ENCODE data around the gene ZNF226.
A peak's percentile ranks its signal among the peaks of the same experiment; 100 is the strongest.
"Not testable (repeated sequence)": the region's sequence is repeated elsewhere in the genome, so short reads cannot be mapped to it uniquely, and the experiment has no call there.

ZNF226 gene

DNA sequence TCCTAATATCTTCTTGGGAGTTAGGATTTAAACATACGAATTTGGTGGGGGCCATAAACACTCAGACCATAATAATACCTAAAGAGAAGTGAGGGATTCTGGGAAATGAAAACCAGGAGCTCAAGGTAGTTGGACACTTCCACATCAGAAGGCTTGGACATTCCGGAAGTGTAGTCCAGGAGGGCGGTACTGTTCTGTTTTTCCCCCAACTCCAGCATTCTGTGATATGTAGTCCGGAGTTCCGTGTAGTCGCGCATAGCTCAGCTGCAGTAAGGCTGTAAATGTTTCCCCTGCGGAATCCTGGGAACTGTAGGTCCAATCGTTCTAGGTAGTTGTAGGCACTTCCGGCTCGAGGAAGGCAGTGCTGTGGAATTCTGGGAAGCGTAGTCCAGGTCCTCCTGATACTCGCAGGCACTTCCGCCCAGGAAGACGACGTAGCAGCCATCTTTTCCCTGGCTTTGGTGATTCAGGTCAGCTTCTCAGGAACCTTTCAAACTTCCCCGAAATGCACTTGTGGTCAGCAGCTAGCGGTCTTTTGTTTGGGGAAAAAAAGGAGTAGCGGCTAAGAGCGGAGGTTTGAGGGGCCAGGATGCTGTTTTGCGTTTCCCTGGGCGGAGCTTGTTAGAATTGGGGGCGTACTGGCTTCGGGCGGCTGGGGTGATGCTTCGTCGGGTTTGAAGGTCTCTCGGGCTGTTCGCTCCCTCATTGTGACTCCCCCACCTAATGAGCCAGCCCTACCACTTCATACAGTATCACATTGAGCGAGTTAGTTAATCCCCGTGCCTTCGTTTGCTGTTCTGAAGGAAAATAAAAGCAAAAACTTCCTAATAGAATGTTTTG is at the start of gene ZNF226:
ZNF226 (plus strand) TSS at position 428 of the 840 bp plus-strand sequence. CDS start 4,981 bp downstream, outside the sequence.
- peak; percentile 88 for DNase-seq (ENCODE audit: low spot score)

DNA sequence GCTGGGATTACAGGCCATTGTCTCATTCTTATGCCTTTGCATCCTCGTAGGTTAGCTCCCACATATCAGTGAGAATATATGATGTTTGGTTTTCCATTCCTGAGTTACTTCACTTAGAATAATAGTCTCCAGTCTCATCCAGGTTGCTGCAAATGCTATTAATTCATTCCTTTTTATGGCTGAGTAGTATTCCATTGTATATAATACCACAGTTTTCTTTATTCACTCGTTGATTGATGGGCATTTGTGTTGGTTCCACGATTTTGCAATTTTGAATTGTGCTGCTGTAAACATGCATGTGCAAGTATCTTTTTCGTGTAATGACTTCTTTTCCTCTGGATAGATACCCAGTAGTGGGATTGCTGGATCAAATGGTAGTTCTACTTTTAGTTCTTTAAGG is 43.7 kb upstream of the ZNF226 start:
- DNase-seq (ENCODE audit: low spot score), result not testable (repeated sequence)

DNA sequence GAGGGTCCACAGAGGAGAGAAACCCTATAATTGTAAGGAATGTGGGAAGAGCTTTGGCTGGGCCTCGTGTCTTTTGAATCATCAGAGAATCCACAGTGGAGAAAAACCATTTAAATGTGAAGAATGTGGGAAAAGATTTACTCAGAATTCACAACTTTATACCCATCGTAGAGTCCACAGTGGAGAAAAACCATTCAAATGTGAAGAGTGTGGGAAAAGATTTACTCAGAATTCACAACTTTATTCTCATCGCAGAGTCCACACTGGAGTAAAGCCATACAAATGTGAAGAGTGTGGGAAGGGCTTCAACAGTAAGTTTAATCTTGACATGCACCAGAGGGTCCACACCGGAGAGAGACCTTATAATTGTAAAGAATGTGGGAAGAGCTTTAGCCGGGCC is 32.9 kb upstream of the ZNF226 start:
- no peak for DNase-seq (ENCODE audit: low spot score)

DNA sequence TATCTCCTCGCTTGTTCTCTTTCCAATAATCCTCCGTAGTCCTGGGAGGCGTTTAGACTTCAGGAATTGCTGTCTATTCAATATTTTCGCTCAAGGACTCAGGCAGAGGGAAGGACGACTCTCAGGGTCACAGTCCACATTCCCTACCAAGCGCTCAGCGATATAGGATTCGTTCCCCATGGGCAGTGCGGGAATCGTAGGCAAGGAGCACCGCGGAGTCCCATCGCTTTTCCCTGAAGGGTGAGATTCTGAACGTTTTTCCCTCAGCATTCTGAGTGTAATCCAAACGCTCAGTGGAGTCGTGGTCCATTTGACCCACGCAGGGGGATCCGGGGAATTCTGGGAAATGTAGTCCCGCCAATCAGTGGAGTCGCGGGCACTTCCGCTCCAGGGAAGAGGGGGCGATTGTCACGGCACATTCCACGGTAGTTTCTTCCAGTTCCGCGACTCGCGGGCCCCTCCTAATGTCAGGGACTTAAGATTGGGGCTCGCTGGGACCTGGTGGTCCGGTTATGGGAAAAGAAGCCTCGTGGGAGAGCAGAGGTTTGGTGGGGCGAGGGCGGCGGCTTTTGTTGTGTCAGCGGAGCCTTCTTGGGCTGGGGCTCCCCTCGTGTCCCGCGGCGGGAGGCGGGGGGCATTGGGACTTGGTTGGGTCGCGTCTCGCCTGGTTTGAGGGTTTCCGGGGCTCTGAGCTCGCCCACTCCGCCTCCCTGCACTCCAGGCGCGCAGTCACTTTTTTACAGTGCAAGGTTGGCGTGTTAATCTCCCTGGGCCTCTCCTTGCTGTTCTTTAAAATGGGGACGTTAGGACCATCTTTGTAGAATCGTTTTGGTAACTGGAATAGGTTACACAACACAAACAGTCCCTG is 23.5 kb upstream of the ZNF226 start, which contains the start of gene ZNF234:
ZNF234 (plus strand) TSS at position 364 of the 868 bp plus-strand sequence. CDS start 3,079 bp downstream, outside the sequence.
- DNase-seq (ENCODE audit: low spot score), result peak; percentile 72

DNA sequence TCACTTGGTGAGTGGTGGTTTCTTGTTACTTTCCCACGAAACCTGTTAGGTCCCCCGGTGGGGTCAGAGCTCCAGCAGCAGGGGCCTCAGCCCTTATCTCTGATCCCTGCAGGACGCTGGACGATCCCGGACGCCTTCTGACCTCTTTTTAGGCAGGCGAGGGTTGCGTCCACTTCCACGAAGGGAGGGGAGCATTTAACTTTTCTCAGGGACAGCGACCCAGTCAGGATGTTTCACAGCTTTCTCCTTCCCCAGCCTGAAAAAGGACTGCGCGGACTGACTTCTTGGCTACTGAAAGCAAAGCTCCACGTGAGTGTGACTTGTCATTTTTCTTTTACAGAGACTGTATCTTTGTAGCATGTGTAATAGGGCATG is 22.9 kb upstream of the ZNF226 start:
- DNase-seq (ENCODE audit: low spot score), result no peak

DNA sequence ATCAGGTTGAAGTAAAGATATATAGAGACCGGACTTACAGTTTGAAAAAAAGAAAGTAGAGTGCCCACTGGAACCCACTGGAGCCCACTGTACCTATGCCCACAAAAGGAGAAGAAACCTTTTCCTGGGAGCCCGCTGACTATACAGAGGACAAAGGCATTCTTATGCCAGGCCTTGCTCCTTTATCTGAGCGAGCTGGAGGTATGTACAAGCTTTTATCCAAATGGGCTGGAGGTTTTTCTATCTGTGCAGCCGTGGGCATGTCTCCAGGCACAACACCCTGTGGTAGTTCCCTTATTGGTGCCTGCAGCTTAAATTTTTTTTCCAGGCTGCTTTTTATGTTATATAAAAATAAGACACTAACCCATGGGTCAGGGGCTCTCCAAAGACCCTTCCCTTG is 15.1 kb upstream of the ZNF226 start:
- DNase-seq (ENCODE audit: low spot score), result no peak

DNA sequence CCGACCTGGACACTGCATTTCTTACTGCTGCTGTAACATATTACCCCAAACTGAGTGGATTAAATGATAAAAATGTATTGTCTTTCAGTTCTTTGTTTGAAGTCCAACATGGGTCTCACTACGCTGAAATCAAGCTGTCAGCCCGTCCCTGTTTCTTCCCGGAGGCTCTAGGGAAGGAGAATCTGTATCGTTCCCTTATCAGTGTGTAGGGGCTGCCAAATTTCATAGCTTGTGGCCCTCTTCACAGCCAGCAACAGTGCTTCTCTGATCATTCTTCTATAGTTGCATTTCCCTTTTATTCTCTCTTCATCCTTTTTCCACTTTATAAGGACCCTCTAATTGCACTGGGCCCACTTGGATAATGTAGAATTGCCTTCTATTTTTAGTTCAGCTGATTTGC is 13.4 kb upstream of the ZNF226 start:
- DNase-seq (ENCODE audit: low spot score), result no peak

DNA sequence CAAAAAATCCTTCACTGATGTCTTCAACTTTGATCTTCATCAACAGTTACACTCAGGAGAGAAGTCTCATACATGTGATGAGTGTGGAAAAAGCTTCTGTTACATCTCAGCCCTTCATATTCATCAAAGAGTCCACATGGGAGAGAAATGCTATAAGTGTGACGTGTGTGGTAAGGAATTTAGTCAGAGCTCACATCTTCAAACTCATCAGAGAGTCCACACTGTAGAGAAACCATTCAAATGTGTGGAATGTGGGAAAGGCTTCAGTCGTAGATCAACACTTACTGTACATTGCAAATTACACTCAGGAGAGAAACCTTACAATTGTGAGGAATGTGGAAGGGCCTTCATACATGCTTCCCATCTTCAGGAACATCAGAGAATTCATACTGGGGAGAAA is 8.4 kb upstream of the ZNF226 start:
- DNase-seq (ENCODE audit: low spot score), result no peak

DNA sequence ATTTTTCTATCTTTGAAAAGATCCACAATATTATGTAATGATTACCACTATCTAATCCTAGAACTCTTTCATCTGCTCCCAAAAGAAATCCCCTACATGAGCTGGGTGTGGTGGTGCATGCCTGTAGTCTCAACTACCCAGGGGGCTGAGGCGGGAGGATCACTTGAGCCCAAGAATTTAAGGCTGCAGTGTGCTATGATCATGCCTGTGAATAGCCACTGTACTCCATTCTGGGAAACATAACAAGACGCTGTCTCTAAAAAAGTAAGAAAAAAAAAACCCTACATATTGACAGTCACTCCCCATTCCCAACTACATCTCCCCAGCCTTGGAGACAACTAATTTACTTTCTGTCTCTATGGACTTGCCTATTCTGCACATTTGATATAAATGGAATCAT is 1.1 kb upstream of the ZNF226 start:
- DNase-seq (ENCODE audit: low spot score), result no peak

DNA sequence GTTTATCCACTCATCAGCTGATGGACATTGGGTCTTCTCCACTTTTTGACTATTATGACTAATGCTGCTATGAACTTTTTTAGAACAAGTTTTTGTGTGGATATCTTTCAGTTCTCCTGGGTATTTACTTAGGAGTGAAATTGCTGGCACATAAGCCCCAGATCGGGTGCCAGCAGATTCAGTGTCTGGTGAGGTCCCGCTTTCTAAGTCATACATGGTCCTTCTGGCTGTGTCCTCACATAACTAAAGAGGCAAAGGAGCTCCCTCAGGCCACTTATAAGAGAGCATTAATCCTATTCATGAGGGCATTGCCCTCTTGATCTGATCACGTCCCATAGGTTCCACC is 600 bp upstream of the ZNF226 start:
- no peak for DNase-seq (ENCODE audit: low spot score)

DNA sequence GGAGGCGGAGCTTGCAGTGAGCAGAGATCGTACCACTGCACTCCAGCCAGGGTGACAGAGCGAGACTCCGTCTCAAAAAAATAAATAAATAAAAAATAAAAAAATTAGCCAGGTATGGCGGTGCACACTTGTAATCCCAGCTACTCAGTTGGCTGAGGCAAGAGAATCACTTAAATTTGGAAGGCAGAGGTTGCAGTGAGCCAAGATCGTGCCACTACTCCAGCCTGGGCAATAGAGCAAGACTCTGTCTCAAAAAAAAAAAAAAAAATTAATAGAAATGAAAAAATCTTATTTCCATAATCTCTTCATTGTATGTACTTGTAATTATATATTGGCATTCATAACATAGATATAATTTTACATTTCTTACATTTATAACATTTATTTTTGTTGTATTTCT is 5.8 kb downstream of the ZNF226 start:
- DNase-seq (ENCODE audit: low spot score), result not testable (repeated sequence)

DNA sequence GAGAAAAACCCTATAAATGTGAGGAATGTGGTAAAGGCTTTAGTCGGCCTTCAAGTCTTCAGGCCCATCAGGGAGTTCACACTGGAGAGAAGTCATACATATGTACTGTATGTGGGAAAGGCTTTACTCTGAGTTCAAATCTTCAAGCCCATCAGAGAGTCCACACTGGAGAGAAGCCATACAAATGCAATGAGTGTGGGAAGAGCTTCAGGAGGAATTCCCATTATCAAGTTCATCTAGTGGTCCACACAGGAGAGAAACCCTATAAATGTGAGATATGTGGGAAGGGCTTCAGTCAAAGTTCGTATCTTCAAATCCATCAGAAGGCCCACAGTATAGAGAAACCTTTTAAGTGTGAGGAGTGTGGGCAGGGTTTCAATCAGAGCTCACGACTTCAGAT is 11.7 kb downstream of the ZNF226 start:
- DNase-seq (ENCODE audit: low spot score), result no peak

DNA sequence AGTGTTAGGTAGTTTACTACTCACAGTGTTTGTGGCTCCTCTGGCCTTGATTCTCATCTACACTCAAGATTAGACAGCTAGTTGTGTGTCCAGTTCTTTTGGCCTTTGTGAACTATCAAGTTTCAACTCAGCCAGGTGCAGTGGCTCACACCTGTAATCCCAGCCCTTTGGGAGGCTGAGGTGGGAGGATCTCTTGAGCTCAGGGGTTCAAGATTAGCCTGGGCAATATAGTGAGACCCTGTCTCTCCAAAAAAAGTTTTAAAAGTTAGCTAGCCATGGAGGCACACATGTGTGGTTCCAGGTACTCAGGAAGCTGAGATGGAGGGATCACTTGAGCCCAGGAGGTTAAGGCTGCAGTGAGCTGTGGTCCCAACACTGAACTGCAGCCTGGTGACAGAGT is 16.1 kb downstream of the ZNF226 start:
- DNase-seq (ENCODE audit: low spot score), result no peak

DNA sequence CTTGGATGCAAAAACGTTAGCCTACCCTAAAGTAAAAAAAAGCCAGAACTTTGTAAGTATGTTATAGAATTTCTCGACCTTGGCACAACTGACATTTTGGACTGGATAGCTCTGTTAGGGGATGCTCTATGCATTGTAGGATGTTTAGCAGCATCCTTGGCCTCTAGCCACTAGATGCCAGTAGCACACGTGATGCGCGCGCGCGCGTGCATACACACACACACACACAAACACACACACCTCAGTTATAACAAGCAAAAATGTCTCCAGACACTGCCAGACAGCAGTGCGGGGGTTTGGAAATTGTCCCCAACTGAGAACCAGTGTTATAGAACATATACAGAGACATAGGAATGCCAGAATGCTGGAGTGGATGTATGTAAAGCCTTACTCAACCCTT is 17.2 kb downstream of the ZNF226 start:
- no peak for DNase-seq (ENCODE audit: low spot score)

DNA sequence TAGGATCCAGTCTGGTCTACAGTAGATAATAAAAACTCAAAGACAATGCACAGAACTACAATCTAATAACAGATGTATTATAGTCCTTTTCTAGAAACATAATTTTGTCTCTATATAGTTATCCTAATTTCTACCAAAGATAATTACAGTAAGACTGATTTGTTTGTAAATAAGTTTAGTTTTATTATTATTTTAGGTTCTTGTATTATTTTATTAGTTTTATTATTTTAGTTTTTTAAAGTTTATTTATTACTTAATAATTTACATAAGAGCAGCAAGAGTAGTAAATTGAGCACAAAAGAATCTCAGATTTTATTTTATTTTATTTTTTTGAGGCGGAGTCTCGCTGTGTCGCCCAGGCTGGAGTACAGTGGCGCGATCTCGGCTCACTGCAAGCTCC is 25.1 kb downstream of the ZNF226 start:
- no peak for DNase-seq (ENCODE audit: low spot score)

DNA sequence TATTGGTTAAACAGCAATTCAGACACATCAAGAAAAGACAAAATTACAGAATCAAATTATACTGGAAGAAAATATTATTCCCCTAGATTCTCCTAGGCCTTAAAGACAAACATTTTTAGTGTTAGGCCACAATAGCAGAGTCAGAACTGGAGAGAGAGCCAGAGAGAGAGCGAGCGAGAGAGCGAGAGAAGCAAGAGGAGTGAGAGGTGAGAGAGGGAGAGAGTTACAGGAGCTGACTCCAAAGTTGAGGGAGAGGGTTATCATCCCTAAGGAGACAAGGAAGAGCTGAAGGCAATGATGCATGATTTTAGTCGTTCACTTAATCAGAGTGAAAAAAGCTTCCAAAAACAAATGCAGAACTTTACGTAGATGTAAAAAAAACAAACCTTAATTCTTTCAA is 27.2 kb downstream of the ZNF226 start:
- no peak for DNase-seq (ENCODE audit: low spot score)

DNA sequence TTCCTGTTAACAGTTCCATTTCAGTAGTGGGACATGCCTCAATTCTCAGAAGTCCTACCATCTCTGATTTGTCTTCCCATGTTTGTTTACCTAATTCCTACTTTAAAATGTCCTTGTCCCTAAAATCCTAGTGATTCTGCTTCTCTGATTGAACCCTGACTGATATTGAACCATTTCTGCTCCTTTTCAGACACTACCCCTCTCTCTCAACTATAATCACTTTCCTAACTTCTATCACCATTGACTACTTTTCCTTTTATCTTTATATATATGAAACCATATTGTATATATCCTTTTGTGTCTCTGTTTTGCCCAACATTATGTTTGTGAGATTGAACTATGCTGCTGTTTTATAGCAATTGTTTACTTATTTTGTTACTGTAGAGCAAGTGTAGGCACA is 31.9 kb downstream of the ZNF226 start:
- no peak for DNase-seq (ENCODE audit: low spot score)

DNA sequence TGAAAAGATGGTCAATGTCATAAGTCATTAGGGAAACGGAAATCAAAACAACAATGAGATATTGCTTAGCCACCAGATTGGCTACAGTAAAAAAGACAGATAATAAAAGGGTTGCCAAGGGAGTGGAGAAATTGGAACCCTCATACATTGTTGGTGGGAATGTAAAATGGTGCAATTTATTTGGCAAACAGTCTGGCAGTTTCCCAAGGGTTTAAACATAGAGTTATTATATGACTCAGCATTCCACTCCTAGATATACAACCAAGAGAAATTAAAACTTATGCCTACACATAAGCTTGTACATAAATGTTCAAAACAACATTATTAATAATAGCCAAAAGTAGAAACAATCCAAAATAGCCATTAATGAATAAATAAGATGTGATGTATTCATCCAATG is 37.6 kb downstream of the ZNF226 start:
- no peak for DNase-seq (ENCODE audit: low spot score)

DNA sequence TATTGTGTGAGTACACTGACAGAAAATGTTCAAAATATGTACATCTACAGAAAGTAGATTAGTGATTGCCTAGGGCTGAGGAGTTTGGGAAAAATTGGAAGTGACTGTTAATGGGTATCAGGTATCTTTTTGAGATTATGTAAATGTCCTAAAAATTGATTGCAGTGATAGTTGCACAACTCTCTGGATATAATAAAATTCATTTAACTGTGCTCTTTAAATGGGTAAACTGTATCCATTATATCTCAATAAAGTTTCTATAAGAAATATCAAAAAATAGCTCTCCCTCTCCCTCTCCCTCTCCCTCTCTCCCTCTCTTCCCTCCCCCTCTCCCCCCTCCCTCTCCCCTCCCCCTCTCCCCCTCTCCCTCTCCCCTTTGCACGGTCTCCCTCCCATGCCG is 38.1 kb downstream of the ZNF226 start:
- no peak for DNase-seq (ENCODE audit: low spot score)

DNA sequence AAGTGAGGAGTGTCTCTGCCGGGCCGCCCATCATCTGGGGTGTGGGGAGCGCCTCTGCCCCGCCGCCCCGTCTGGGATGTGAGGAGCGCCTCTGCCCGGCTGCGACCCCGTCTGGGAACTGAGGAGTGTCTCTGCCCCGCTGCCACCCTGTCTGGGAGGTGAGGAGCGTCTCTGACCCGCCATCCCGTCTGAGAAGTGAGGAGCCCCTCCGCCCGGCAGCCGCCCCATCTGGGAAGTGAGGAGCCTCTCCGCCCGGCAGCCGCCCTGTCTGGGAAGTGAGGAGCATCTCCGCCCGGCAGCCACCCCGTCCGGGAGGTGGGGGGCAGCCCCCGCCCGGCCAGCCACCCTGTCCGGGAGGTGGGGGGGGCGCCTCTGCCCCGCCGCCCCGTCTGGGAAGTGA is 39.0 kb downstream of the ZNF226 start:
- DNase-seq (ENCODE audit: low spot score), result not testable (repeated sequence)

DNA sequence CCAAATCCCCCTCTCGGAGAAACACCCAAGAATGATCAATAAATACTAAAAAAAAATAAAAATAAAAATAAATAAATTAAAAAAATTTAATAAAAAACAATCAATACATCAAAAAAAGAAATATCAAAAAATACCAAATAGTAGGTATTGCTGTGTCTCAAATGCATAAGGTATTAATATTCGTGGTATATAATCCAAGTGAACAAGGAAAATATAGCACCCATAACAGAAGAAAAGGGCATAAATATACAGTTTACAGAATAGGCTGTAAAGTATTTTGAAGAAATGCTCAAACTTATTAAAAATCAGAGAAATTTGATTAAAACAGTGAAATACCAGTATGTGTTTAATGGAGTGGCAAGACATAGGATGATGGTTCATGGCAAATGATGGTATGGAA is 39.9 kb downstream of the ZNF226 start:
- DNase-seq (ENCODE audit: low spot score), result no peak

DNA sequence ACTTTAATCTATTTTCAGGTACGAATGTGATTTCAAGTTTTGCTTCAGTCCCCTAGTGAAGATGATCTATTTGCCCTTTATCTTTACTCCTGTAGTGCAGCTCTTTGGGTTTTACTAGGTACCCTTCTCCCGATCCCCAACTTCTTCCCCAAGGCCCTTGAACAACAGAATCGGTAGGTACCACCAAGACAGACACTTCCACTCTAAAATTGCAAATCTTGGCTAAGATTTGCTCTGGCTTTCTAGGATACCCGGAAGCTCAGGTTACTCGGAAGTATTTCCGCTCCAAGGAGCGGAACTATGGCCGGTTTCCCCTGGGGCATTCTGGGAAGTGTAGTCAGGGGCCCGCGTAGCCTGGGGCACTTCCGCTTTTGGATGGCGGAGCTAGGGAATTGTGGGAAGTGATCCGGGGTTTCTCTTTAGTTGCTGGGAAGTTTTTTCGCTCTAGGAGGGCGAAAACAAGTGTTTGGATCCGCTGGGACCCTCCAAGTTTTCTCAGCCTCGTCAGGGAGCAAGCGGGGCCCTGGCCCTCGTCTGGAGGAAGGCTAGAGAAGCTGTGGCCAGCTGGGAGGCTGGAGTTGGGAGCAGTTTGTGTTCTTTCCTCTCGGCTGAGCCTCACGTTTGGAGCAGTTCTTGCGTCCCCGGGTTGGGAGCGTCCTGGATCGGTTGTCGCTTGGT is 42.4 kb downstream of the ZNF226 start:
- peak; percentile 83 for DNase-seq (ENCODE audit: low spot score)

All from CD4-positive, alpha-beta T cell treated with Interleukin-6 at 100 ng/mL for 8 hours (primary cell).